Esophagus squamous epithelium (tissue), 5 donors: ENCODE results near the gene THAP7. TPM values are rescaled to one million over a fixed set of nuclear protein-coding genes. Genes with fewer than 3 reads are reported as not detected.

Source experiments
- DNase-seq: peaks from one replicate; lab custom pipeline; 2025; lab: John Stamatoyannopoulos, UW
- H3K27ac ChIP-seq, 4 donors: fragments of 200-600 bp; sonication (generic); one replicate each; pipeline ENCODE4 v1.5.1; 2016 to 2019; ENCODE audit warnings: mild to moderate bottlenecking in 1 of 4
- H3K27me3 ChIP-seq, 4 donors: fragments of 200-600 bp; sonication (generic); 1 replicate in 3 of 4; 2 replicates in 1 of 4; pipeline versions ENCODE4 v1.5.1 to v1.6.0; 2017 to 2021; ENCODE audit warnings: antibody characterized with exemption in 1 of 4
- H3K36me3 ChIP-seq, 3 donors: fragments of 200-600 bp; sonication (generic); one replicate each; pipeline ENCODE4 v1.5.1; 2016 to 2019
- H3K4me1 ChIP-seq, 3 donors: fragments of 200-600 bp; sonication (generic); one replicate each; pipeline ENCODE4 v1.5.1; 2017 to 2019
- H3K4me3 ChIP-seq, 4 donors: fragments of 200-600 bp; sonication (generic); 1 replicate in 3 of 4; 2 replicates in 1 of 4; pipeline ENCODE4 v1.5.1; 2016 to 2019; ENCODE audit warnings: mild to moderate bottlenecking in 2 of 4, moderate library complexity in 1 of 4
- H3K9me3 ChIP-seq, 3 donors: fragments of 200-600 bp; sonication (generic); one replicate each; pipeline ENCODE4 v1.5.1; 2016 to 2019
- POLR2A ChIP-seq, 4 donors: fragments of 450-650 bp; IDR thresholded peaks; one replicate each; pipeline ENCODE4 v1.6.1; 2017; ENCODE audit warnings: antibody characterized with exemption in 4 of 4, mild to moderate bottlenecking in 4 of 4, moderate library complexity in 3 of 4
- WGBS, 2 donors: methylation state at CpG; one replicate each; pipeline ENCODE4 v1.1.5; 2018; 5-methylcytosine and 5-hydroxymethylcytosine counted together
- intact Hi-C: fragments of 100-400 bp; cut with DNase I; formaldehyde crosslinking; loops from one replicate; pipeline ENCODE4 v1.15.0; 2022
- total RNA-seq, 4 donors: library from RNA; depleted of rRNA; stranded (reverse); fragments of >200 nt; gene quantifications; one replicate each; pipeline ENCODE4 v1.1.0, GENCODE V29; 2016
- TF ChIP-seq, protein P1 (sequence below), 6 experiments: fragments of 450-650 bp in 4 of 6; fragments of 200-600 bp in 2 of 6; sonication (generic) in 2 of 6; IDR thresholded peaks; one replicate each; pipeline ENCODE4 v1.5.1; 2016 to 2019; ENCODE audit warnings: antibody characterized with exemption in 6 of 6, mild to moderate bottlenecking in 4 of 6, moderate library complexity in 4 of 6
- donor health status: DM: yes; HTN: yes; CAD: no.

The THAP7 gene
- total RNA-seq, 4 donors from 2014 or later: 13.2 to 38.7 (median 32.0) TPM

DNA sequence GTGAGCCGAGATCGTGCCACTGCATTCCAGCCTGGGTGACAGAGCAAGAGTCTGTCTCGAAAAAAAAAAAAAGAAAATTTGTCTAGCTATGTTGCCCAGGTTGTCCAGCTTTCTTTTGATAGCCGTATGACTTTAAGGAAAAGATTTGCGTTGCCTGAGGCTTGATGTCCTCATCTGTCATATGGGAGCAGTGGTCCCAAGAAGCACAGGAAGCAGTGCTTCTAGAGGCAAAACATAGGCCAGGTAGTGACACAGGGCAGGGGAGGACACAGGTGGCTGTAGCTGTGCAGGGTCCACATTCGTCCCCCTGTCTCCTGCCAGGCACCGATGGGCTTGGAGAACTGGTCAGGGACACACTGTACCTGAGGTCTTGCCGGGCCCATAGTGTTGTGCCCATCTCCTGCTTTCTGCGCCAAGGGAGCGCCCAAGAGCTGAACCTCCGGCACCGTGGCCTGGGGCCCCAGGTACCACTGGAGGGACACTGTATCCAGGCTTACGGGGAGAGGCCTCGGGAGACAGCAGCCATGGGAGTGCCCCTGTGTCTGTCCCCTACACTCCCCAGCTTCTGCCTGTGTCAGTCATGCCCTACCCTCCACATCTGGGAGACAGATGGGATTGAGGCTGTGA is 45.2 kb upstream of the THAP7 start:
- Histone ChIP-seq H3K27me3 (peaks cover 0 to 4% (median 0%) of the 10 kb centered on the region in 4 donors), H3K27ac (no peak overlapping the region), H3K36me3 (no peaks in the 10 kb centered on the region), H3K4me3 (no peak overlapping the region), H3K9me3 (no peaks in the 10 kb centered on the region), H3K4me1 (peaks cover 15 to 38% (median 20%) of the 10 kb centered on the region in 3 donors)
- DNase-seq: no peak
- 64 to 94% methylated on average over 5 to 6 of the region's 14 CpGs for WGBS, 2 donors
- no peak for TF ChIP-seq POLR2A (IDR thresholded peaks at IDR 0.05)
- TF ChIP-seq, protein P1, sequence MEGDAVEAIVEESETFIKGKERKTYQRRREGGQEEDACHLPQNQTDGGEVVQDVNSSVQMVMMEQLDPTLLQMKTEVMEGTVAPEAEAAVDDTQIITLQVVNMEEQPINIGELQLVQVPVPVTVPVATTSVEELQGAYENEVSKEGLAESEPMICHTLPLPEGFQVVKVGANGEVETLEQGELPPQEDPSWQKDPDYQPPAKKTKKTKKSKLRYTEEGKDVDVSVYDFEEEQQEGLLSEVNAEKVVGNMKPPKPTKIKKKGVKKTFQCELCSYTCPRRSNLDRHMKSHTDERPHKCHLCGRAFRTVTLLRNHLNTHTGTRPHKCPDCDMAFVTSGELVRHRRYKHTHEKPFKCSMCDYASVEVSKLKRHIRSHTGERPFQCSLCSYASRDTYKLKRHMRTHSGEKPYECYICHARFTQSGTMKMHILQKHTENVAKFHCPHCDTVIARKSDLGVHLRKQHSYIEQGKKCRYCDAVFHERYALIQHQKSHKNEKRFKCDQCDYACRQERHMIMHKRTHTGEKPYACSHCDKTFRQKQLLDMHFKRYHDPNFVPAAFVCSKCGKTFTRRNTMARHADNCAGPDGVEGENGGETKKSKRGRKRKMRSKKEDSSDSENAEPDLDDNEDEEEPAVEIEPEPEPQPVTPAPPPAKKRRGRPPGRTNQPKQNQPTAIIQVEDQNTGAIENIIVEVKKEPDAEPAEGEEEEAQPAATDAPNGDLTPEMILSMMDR (IDR thresholded peaks at IDR 0.05): no peak
- intact Hi-C loops: no loop called here

DNA sequence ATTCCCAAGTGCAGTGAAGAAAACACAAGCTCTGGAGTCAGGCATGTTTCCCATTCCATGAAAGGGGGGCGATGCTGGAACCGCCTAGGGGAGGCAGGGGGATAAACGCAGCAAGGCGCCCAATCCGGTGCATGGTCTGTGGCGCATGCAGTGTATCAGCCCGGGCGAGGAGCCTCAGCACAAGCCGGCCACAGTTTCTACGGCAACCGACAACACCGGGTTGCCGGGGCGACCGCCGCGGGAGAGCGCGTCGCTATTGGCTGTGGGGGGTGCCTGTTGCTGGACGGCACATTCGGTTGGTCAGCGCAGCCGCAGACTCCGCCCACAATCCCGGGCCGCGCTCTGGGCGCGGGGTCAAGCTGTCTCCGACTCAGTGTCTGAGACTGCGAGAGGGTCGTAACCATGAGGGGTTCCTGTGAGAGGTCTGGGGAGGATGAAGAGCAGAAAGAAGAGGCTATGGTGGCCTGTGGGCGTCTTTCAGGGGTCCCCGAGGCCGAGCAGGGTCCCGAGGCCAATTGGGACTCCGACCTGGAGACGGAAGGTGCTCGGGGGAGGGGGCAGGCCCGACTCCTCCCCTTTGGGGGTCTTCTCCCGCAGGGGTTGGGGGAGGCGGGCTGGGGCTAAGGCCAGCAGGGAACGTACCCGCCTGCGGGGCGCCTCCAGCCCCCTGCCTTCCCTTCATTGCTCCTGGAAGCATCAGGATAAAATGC is 43.8 kb upstream of the THAP7 start, which contains the start of gene LRRC74B:
Gene LRRC74B (plus strand): TSS at position 362 of the 710 bp plus-strand sequence. CDS start 41 bp downstream, at position 403.
- intact Hi-C loops: no loop called here
- 1 to 12% methylated on average over 20 to 31 of the region's 47 CpGs for WGBS, 2 donors
- Histone ChIP-seq H3K9me3 (no peaks in the 10 kb centered on the region), H3K36me3 (no peaks in the 10 kb centered on the region), H3K4me1 (peaks cover 15 to 38% (median 20%) of the 10 kb centered on the region in 3 donors), H3K27ac (peak within 1 kb of the TSS in 3 of 4 donors; percentile 61 to 70 (median 65)), H3K4me3 (peak within 1 kb of the TSS; percentile 23 to 62 (median 37)), H3K27me3 (peaks cover 0 to 4% (median 0%) of the 10 kb centered on the region in 4 donors)
- peak; percentile 25 for DNase-seq
- TF ChIP-seq, protein P1 (IDR thresholded peaks at IDR 0.05): no peak
- no peak for TF ChIP-seq POLR2A (IDR thresholded peaks at IDR 0.05)

DNA sequence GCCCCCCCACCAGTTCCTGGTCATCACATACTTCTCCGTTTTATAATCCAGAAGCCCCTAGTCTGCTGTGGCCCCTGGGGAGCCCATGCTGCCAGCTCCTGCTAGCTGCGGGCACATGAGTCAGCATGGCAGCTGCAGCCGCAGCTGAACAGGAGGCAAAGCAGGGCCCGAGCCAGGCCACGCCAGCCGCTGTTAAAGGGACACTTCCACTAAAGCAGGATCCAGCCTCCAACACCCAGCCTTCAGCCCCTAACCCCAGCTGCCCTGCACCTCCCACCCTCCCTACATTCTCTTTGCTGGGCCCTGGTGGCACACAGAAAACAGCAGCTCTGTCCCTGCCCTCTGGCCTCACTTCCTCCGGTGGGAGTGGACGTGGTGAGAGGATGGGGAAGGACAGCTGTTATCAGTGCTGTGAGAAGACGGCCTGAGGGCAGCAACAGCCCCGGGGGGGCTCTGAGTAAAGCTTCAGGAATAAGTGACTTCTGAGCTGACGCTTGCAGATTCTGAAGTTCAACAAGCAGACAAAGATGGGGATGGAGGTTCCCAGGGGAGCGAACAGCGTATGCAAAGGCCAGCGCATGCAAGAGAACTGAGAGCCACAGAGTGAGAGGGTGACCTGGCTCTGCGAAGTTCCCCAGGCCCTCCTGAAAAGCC is 43.1 kb upstream of the THAP7 start:
- Histone ChIP-seq H3K4me1 (peaks cover 15 to 38% (median 20%) of the 10 kb centered on the region in 3 donors), H3K27ac (peak overlapping the region in 3 of 4 donors; percentile 61 to 70 (median 65)), H3K4me3 (peak overlapping the region; percentile 23 to 62 (median 37)), H3K36me3 (no peaks in the 10 kb centered on the region), H3K9me3 (no peaks in the 10 kb centered on the region), H3K27me3 (peaks cover 0 to 4% (median 0%) of the 10 kb centered on the region in 4 donors)
- WGBS, 2 donors: 0 to 8% methylated on average over 5 to 7 of the region's 15 CpGs
- TF ChIP-seq POLR2A (IDR thresholded peaks at IDR 0.05): no peak
- TF ChIP-seq, protein P1 (IDR thresholded peaks at IDR 0.05): no peak
- intact Hi-C loops: no loop called here
- no peak for DNase-seq

DNA sequence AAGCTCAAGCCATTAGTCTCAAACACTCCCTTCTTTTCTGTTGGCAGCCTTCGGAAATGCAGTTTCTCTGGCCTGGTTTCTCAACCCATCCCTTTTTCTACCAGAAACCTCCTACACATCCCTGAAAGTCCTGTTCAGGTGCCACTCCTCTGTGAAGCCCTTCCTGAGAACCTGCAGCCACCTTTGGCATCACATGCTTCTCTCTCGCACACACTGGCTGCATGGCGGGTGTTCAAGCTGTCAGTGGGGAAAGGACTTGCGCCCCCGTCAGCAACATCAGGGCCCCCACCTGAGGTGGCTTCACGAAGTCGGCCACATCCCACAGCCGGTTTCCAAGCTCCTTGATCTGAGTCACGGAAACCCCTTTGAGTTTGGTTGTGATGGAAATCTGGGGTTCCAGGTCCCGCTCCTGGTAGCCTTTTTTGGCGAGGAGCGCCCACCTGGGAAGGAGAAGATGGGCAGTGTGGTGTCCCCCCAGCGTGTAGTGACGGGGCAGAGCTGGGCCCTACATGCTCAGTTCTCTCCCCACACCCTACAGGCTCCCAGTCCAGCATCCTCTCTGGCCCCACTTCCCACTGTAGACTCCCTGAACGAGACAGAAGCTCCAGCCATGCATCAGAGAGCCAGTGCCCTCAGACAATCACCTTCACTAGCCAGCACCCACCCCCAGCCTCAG is 42.1 kb upstream of the THAP7 start:
- peaks cover 15 to 38% (median 20%) of the 10 kb centered on the region in 3 donors for H3K4me1 ChIP-seq
- no peaks in the 10 kb centered on the region for H3K9me3 ChIP-seq
- DNase-seq: no peak
- H3K4me3 ChIP-seq: peak overlapping the region in 3 of 4 donors; percentile 23 to 39 (median 35)
- no peaks in the 10 kb centered on the region for H3K36me3 ChIP-seq
- TF ChIP-seq, protein P1 (IDR thresholded peaks at IDR 0.05): peak in 1 of 6 experiments; percentile 8
- no peak for TF ChIP-seq POLR2A (IDR thresholded peaks at IDR 0.05)
- peak overlapping the region; percentile 49 to 70 (median 63) for H3K27ac ChIP-seq
- 80 to 91% methylated on average over 3 to 9 of the region's 15 CpGs for WGBS, 2 donors
- intact Hi-C loops: no loop called here
- H3K27me3 ChIP-seq: peaks cover 0 to 4% (median 0%) of the 10 kb centered on the region in 4 donors
